Kidney epithelial cell (primary cell): ENCODE results near the gene RASGRP3. TPM values are rescaled to one million over a fixed set of nuclear protein-coding genes. Genes with fewer than 3 reads are reported as not detected.

ENCODE experiments used
- DNase-seq: peaks from one replicate; pipeline ENCODE4 v3.0.0-alpha.2; 2010; ENCODE audit warnings: low read depth
- H3K27me3 ChIP-seq: 2 replicates; pipeline ENCODE4 v1.6.0; 2011; ENCODE audit warnings: low read length; ENCODE audit not compliant: control insufficient read depth, insufficient read depth
- H3K36me3 ChIP-seq: 2 replicates; pipeline ENCODE4 v1.5.1; 2011; ENCODE audit warnings: low read length; ENCODE audit not compliant: control insufficient read depth, insufficient read depth
- H3K4me3 ChIP-seq: 2 replicates; pipeline ENCODE4 v1.5.1; 2011; ENCODE audit warnings: low read depth, mild to moderate bottlenecking, control low read depth, low read length
- total RNA-seq: library from RNA; depleted of rRNA; stranded (reverse); fragments of >200 nt; gene quantifications from 2 replicates; pipeline ENCODE4 v1.2.3, GENCODE V29; 2015
- TF ChIP-seq, protein P1 (sequence below): IDR thresholded peaks from 2 replicates; pipeline ENCODE4 v1.5.1; 2011; ENCODE audit warnings: mild to moderate bottlenecking, moderate library complexity, low read length, control low read depth, inconsistent platforms; ENCODE audit not compliant: insufficient read depth, poor library complexity, severe bottlenecking

The RASGRP3 gene
- total RNA-seq, 1 donor from 2014 or later = 17.6 TPM

DNA sequence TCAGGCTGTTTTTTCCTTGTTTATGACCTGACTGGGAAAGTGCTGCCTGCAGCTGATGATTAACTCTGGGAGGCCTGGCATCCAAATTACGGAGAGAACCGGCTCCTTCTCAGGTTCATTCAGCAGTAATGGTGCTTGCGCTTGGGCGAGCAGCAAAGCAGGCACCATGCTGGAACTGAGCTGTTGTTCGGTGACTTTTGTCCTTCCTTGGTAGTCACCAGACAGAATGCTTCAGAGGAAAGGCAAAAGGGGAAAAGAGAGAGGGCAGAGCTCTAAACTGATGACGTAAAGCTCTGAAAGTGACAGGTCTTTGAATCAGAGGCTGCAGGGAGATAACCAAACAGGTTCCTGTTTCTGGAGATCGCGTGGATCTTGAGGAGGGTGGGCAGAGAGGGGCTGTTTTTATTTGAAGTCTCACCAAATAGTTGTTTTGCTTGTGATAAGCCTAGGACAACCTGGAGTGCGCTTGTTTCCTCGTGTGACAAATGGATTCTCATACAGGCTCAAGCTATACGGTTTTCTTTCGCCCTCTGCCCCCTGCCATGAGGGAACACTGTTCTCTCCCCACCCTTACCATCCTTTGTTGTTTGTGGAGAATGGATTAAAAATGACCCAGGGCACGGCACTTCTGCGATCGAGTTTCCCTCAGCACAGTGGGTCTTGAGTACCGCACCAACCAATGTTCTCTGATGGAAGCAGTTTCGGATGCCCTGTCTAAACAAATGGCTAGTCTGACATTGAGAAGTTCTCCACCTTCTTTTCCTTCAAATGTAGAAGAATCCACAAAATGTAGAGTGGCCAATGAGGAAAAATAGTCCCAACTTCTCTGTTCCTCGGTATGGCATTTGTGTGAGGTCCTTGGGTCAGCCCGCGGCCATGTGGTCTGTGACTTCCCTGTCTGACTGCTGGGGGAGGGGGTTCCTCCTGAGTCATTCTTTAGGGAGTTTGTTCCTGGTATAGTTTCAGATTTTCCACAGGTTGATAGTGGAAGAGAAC lies 1.3 kb downstream of the RASGRP3 start:
- Histone ChIP-seq H3K36me3 (no peaks in the 10 kb centered on the region), H3K27me3 (no peaks in the 10 kb centered on the region), H3K4me3 (no peak overlapping the region)
- DNase-seq = peak; percentile 16
- TF ChIP-seq, protein P1, sequence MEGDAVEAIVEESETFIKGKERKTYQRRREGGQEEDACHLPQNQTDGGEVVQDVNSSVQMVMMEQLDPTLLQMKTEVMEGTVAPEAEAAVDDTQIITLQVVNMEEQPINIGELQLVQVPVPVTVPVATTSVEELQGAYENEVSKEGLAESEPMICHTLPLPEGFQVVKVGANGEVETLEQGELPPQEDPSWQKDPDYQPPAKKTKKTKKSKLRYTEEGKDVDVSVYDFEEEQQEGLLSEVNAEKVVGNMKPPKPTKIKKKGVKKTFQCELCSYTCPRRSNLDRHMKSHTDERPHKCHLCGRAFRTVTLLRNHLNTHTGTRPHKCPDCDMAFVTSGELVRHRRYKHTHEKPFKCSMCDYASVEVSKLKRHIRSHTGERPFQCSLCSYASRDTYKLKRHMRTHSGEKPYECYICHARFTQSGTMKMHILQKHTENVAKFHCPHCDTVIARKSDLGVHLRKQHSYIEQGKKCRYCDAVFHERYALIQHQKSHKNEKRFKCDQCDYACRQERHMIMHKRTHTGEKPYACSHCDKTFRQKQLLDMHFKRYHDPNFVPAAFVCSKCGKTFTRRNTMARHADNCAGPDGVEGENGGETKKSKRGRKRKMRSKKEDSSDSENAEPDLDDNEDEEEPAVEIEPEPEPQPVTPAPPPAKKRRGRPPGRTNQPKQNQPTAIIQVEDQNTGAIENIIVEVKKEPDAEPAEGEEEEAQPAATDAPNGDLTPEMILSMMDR = no peak

DNA sequence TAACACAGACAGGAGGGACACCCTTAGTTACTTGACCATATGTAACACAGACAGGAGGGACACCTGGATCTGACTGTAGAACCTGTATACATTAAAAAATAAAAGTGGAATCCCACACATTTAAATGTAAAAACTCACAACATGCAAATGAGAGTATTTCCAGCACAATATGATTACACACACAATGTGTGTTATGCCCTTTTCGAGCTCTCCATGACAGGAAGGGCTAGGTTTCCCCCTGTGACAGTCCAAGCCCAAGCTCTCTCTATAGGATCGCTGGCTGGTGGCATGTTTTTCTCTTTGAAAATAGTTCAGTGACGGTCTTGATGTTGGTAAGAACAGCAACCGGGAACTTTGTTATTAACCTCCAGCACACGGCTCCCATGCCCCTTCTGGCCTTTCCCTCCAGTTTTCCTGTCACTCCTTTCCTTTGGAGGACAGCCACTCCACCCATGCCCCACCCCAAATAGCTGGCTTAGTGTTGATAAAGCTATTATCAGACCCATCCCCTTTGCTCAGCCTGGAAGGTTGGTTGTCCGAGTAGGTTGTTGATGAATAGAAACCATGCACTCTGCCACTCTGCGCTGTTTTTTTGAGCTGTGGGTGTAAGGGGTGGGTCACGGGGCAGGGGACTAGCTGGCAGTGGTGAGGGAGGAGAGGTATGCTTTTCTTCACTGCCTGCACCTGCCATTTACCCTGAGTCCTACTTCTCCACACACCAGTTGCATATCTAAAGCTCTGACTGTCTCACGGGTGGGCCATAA lies 2.7 kb downstream of the RASGRP3 start:
- no peaks in the 10 kb centered on the region for H3K27me3 ChIP-seq
- no peak for DNase-seq
- no peak overlapping the region for H3K4me3 ChIP-seq
- H3K36me3 ChIP-seq = no peaks in the 10 kb centered on the region
- TF ChIP-seq, protein P1 = no peak

DNA sequence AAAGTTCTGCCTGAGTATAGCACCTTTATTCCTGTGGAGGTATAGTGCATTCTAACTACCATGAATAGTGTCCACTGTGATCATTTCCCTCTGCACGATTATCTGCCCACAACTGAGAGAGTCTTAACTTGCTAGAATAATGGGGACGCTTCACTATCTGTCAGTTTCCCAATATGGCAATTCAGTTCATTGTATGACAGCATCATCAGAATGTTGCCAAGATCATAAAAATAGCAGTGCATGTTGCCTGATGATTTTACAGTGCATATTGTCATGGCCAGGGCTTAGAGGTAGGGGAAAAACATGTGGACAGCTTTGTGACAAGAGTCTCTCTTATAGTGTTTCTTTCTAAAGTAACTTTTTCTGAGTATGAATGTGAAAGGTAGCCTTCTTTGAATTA lies 6.1 kb downstream of the RASGRP3 start:
- TF ChIP-seq, protein P1 = no peak

GRCh38 chr2:33484042-33484621 lies 7.7 kb downstream of the RASGRP3 start:
- TF ChIP-seq, protein P1 = no peak
- no peak for DNase-seq
- H3K27me3 ChIP-seq = no peaks in the 10 kb centered on the region
- H3K4me3 ChIP-seq = no peak overlapping the region
- H3K36me3 ChIP-seq = no peaks in the 10 kb centered on the region

More for the DNA sequence above, 6.1 kb downstream of the RASGRP3 start:
- H3K4me3 ChIP-seq = no peak overlapping the region
- no peaks in the 10 kb centered on the region for H3K36me3 ChIP-seq
- no peaks in the 10 kb centered on the region for H3K27me3 ChIP-seq
- DNase-seq = no peak

GRCh38 chr2:33485051-33485450 lies 8.6 kb downstream of the RASGRP3 start:
- no peak for DNase-seq
- Histone ChIP-seq H3K27me3 (no peaks in the 10 kb centered on the region), H3K36me3 (no peaks in the 10 kb centered on the region), H3K4me3 (no peak overlapping the region)
- TF ChIP-seq, protein P1 = no peak
